Urinary bladder (tissue), 4 donors: ENCODE measurements around the gene TRAPPC6A. TPM values are rescaled to one million over a fixed set of nuclear protein-coding genes. Genes with fewer than 3 reads are reported as not detected.

ENCODE experiments used
- DNase-seq: peaks from one replicate; pipeline ENCODE4 v3.0.0-alpha.2; 2015; ENCODE audit errors: extremely low spot score
- H3K27ac ChIP-seq: one replicate; pipeline ENCODE4 v1.5.1; 2013; ENCODE audit warnings: low read depth, mild to moderate bottlenecking, moderate library complexity
- H3K36me3 ChIP-seq: one replicate; pipeline ENCODE4 v1.6.1; 2013; ENCODE audit warnings: mild to moderate bottlenecking, moderate library complexity; ENCODE audit not compliant: insufficient read depth
- H3K4me1 ChIP-seq: one replicate; pipeline ENCODE4 v1.6.1; 2013; ENCODE audit warnings: mild to moderate bottlenecking, moderate library complexity; ENCODE audit not compliant: insufficient read depth
- H3K4me3 ChIP-seq: one replicate; pipeline ENCODE4 v1.5.1; 2013; ENCODE audit warnings: low read depth, low read length
- WGBS: extraction: QIAGEN DNeasy Blood & Tissue Kit; methylation state at CpG from one replicate; pipeline ENCODE4 v1.1.7; 2013; 5-methylcytosine and 5-hydroxymethylcytosine counted together
- polyA plus RNA-seq: library from polyadenylated mRNA; stranded (reverse); fragments of 200-250 nt; gene quantifications from one replicate; pipeline ENCODE4 v1.2.3, GENCODE V29; 2013
- total RNA-seq: library from RNA; depleted of rRNA; stranded (reverse); fragments of >200 nt; gene quantifications from one replicate; pipeline ENCODE4 v1.2.3, GENCODE V29; 2014
- donor health status: healthy with polysubstance abuse.
- donor health status: healthy.

TRAPPC6A gene
- 7.1 TPM for total RNA-seq
- polyA plus RNA-seq, result 46.1 TPM

GRCh38 chr19:45177817-45178261, at the start of gene TRAPPC6A:
Gene TRAPPC6A, minus strand, starts transcription at chr19:45178237. Its CDS starts 19 bp downstream, at chr19:45178218.
- DNase-seq, result no peak
- WGBS, result under 1% methylated on average over 36 of the region's 36 CpGs
- H3K4me1 ChIP-seq, result peaks cover 1% of the 10 kb centered on the region
- peak within 1 kb of the TSS; percentile 89 for H3K27ac ChIP-seq
- H3K36me3 ChIP-seq, result no peaks in the 10 kb centered on the region
- peak within 1 kb of the TSS; percentile 71 for H3K4me3 ChIP-seq

- H3K4me1 ChIP-seq, result no peaks in the 10 kb centered on the region
- H3K36me3 ChIP-seq, result no peaks in the 10 kb centered on the region
- H3K4me3 ChIP-seq, result no peak overlapping the region
- no peak for DNase-seq
- no peak overlapping the region for H3K27ac ChIP-seq
- WGBS, result 59% methylated on average over 11 of the region's 11 CpGs
Observed at GRCh38 chr19:45224645-45225044, 46.6 kb upstream of the TRAPPC6A start.

GRCh38 chr19:45223879-45224278, 45.8 kb upstream of the TRAPPC6A start:
- Histone ChIP-seq H3K27ac (no peak overlapping the region), H3K36me3 (no peaks in the 10 kb centered on the region), H3K4me3 (no peak overlapping the region), H3K4me1 (no peaks in the 10 kb centered on the region)
- no peak for DNase-seq
- 83% methylated on average over 5 of the region's 5 CpGs for WGBS

- Histone ChIP-seq H3K27ac (no peak overlapping the region), H3K4me3 (no peak overlapping the region)
- WGBS, result 90% methylated on average over 6 of the region's 6 CpGs
Observed at GRCh38 chr19:45222724-45223123, 44.7 kb upstream of the TRAPPC6A start.

GRCh38 chr19:45218911-45219743, 41.1 kb upstream of the TRAPPC6A start:
- Histone ChIP-seq H3K36me3 (no peaks in the 10 kb centered on the region), H3K4me3 (no peak overlapping the region), H3K4me1 (no peaks in the 10 kb centered on the region), H3K27ac (no peak overlapping the region)
- 67% methylated on average over 18 of the region's 18 CpGs for WGBS
- DNase-seq, result no peak

More at GRCh38 chr19:45222724-45223123, 44.7 kb upstream of the TRAPPC6A start:
- Histone ChIP-seq H3K4me1 (no peaks in the 10 kb centered on the region), H3K36me3 (no peaks in the 10 kb centered on the region)
- DNase-seq, result no peak

- WGBS, result 55% methylated on average over 4 of the region's 4 CpGs
- H3K4me1 ChIP-seq, result no peaks in the 10 kb centered on the region
- no peak overlapping the region for H3K4me3 ChIP-seq
- DNase-seq, result no peak
- H3K27ac ChIP-seq, result no peak overlapping the region
- H3K36me3 ChIP-seq, result no peaks in the 10 kb centered on the region
Observed at GRCh38 chr19:45218426-45218825, 40.4 kb upstream of the TRAPPC6A start.

DNA sequence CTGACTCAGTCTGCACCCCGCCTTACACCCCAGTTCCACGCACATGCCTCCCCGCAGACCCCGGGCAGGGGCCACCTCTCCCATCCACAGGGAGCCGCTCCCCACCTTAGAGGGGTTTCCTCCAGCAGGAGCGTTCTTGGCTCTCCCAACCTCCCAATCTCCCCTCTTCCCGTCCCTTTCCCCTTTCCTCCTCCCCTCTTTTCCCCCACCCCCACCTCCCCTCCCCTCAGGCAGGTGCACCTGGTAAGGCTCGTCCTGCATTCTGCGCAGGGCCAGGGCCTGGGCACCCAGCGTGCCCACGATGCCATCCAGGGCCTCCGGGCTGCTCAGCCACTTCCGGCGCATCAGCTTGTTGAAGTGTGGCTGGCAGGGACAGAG, 39.9 kb upstream of the TRAPPC6A start:
- DNase-seq, result no peak
- no peaks in the 10 kb centered on the region for H3K36me3 ChIP-seq
- no peak overlapping the region for H3K27ac ChIP-seq
- no peak overlapping the region for H3K4me3 ChIP-seq
- no peaks in the 10 kb centered on the region for H3K4me1 ChIP-seq
- 35% methylated on average over 14 of the region's 14 CpGs for WGBS

DNA sequence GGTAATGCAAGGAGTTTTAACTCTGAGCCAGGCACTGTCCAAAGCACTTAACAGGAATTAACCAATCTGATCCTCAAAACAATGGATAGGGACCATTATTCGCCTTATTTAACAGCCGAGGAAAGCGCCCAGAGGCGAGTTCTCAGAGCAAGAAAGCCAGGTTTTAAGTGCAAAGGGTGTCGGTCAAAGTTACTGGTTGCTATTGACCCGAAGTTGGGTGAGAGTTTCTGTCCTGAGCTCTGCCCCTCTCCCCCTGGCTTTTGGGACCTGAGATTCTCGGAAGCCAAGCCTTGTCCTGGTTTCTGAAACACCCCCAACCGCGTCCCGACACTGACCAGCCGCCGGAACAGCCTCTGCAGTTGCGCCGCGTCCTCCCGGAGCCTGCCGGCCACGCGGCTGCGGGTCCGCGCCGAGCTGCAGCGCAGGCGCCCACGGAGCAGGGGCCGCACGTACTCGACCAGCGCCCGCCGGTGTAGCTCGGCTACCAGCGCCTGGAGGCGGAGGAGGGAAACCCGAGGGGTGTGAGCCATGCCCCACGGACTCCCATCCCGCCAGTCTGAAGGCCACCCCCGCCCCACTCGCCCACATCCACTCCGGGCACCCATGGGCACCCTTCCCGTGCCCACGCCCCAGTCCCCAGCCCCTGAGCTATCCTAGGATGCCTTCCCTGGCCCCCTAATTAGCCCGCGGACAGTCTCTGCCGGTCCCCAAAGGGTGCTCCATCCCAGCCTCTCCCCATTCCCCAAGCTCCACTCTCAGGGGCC, 39.3 kb upstream of the TRAPPC6A start:
- no peaks in the 10 kb centered on the region for H3K36me3 ChIP-seq
- no peak overlapping the region for H3K27ac ChIP-seq
- 13% methylated on average over 46 of the region's 46 CpGs for WGBS

DNA sequence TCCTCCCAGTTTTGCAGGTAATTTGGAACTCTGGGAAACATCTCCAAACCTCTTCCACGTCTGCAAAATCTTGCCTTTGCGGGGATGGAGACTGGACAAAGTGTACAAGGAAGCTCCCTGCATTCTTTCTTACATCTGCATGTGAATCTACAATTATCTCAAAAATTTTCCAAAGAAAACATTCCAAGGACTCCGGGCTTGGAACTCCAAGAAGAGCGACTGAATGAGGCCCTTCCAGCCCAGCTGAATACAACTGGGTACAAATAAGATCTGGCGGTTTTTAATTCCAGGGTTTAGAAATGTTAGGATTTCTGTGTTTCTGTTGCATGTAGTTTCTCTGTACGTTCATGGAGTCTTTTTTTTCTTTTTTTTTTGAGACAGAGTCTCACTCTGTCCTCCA, 38.6 kb upstream of the TRAPPC6A start:
- no peak overlapping the region for H3K4me3 ChIP-seq
- no peaks in the 10 kb centered on the region for H3K36me3 ChIP-seq
- 59% methylated on average over 6 of the region's 6 CpGs for WGBS
- no peak overlapping the region for H3K27ac ChIP-seq
- DNase-seq, result no peak
- H3K4me1 ChIP-seq, result no peaks in the 10 kb centered on the region

More for the DNA sequence above, 39.3 kb upstream of the TRAPPC6A start:
- H3K4me1 ChIP-seq, result no peaks in the 10 kb centered on the region
- H3K4me3 ChIP-seq, result no peak overlapping the region
- no peak for DNase-seq

- H3K4me1 ChIP-seq, result no peaks in the 10 kb centered on the region
- H3K4me3 ChIP-seq, result no peak overlapping the region
- H3K27ac ChIP-seq, result no peak overlapping the region
- 22% methylated on average over 35 of the region's 35 CpGs for WGBS
- no peaks in the 10 kb centered on the region for H3K36me3 ChIP-seq
- DNase-seq, result no peak
Observed at GRCh38 chr19:45215391-45216191, 37.6 kb upstream of the TRAPPC6A start.

GRCh38 chr19:45213031-45213430, 35.0 kb upstream of the TRAPPC6A start:
- no peak overlapping the region for H3K4me3 ChIP-seq
- H3K36me3 ChIP-seq, result no peaks in the 10 kb centered on the region
- WGBS, result 87% methylated on average over 23 of the region's 23 CpGs
- H3K4me1 ChIP-seq, result no peaks in the 10 kb centered on the region
- DNase-seq, result no peak
- no peak overlapping the region for H3K27ac ChIP-seq

GRCh38 chr19:45211751-45212381, 33.8 kb upstream of the TRAPPC6A start:
- no peak for DNase-seq
- H3K27ac ChIP-seq, result no peak overlapping the region
- H3K36me3 ChIP-seq, result no peaks in the 10 kb centered on the region
- WGBS, result 39% methylated on average over 17 of the region's 17 CpGs
- no peaks in the 10 kb centered on the region for H3K4me1 ChIP-seq
- H3K4me3 ChIP-seq, result no peak overlapping the region

DNA sequence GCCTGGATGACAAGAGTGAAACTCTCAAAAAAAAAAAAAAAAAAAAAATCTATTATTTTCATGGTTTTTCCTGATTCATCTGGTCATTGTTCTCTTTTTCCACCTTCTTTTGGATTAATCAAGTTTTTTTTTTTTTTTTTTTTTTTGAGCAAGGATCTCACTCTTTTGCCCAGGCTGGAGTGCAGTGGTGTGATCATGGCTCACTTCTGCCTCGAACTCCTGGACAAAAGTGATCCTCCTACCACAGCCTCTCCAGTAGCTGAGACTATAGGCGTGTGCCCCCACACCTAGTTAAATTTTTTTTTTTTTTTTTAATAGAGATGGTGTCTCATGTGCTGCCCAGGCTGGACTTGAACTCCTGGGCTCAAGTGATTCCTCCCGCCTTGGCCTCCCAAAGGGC, 28.3 kb upstream of the TRAPPC6A start:
- H3K27ac ChIP-seq, result no peak overlapping the region
- DNase-seq, result no peak
- no peaks in the 10 kb centered on the region for H3K36me3 ChIP-seq
- 88% methylated on average over 3 of the region's 3 CpGs for WGBS
- H3K4me1 ChIP-seq, result no peaks in the 10 kb centered on the region
- no peak overlapping the region for H3K4me3 ChIP-seq
